Neural cell (in vitro differentiated cells): ENCODE measurements around the gene SPOCD1. TPM values are rescaled to one million over a fixed set of nuclear protein-coding genes. Genes with fewer than 3 reads are reported as not detected.

Experiments
- H2AFZ ChIP-seq: fragments of 200-600, 300-800 bp; sonication (generic), shearing (Covaris generic); 2 replicates; pipeline ENCODE4 v1.6.0; 2014; ENCODE audit warnings: low read depth, mild to moderate bottlenecking, antibody characterized with exemption, low read length, moderate library complexity
- H3F3A ChIP-seq: fragments of 200-600 bp; shearing (Covaris generic); 2 replicates; pipeline ENCODE4 v1.6.1; 2016; ENCODE audit warnings: mild to moderate bottlenecking, moderate library complexity, mixed read lengths, antibody characterized with exemption, low read length; ENCODE audit not compliant: insufficient read depth, poor library complexity, severe bottlenecking
- H3K27ac ChIP-seq: fragments of 200-600, 300-800 bp; sonication (generic), shearing (Covaris generic); 2 replicates; pipeline ENCODE4 v1.5.1; 2014; ENCODE audit warnings: mild to moderate bottlenecking, low read length, moderate library complexity
- H3K27me3 ChIP-seq: fragments of 300-800, 200-600 bp; sonication (generic), shearing (Covaris generic); 2 replicates; pipeline ENCODE4 v1.6.0; 2014; ENCODE audit warnings: mild to moderate bottlenecking, low read depth, low read length, moderate library complexity; ENCODE audit not compliant: insufficient read depth
- H3K36me3 ChIP-seq: fragments of 300-800, 200-600 bp; sonication (generic), shearing (Covaris generic); 2 replicates; pipeline ENCODE4 v1.5.1; 2014; ENCODE audit warnings: mild to moderate bottlenecking, antibody characterized with exemption, low read length, moderate library complexity; ENCODE audit not compliant: insufficient read depth
- H3K4me2 ChIP-seq: fragments of 300-800, 200-600 bp; sonication (generic), shearing (Covaris generic); 2 replicates; pipeline ENCODE4 v1.6.0; 2014; ENCODE audit warnings: mild to moderate bottlenecking, low read length
- H3K4me3 ChIP-seq: fragments of 300-800, 200-600 bp; sonication (generic), shearing (Covaris generic); 2 replicates; pipeline ENCODE4 v1.5.1; 2014; ENCODE audit warnings: mild to moderate bottlenecking, low read length, moderate library complexity
- H3K79me2 ChIP-seq: fragments of 200-600 bp; shearing (Covaris generic); replicated peaks from 2 replicates; pipeline ENCODE4 v1.6.0; 2014; ENCODE audit warnings: mild to moderate bottlenecking, low read length, moderate library complexity; ENCODE audit not compliant: insufficient read depth
- H3K9ac ChIP-seq: fragments of 300-800, 200-600 bp; sonication (generic), shearing (Covaris generic); 2 replicates; pipeline ENCODE4 v1.6.1; 2016; ENCODE audit warnings: mild to moderate bottlenecking, low read length, mixed read lengths
- H3K9me2 ChIP-seq: fragments of 200-600 bp; shearing (Covaris generic); 2 replicates; pipeline ENCODE4 v1.6.1; 2016; ENCODE audit warnings: mild to moderate bottlenecking, low read length, mixed read lengths; ENCODE audit not compliant: insufficient read depth
- H3K9me3 ChIP-seq: fragments of 200-600, 300-800 bp; sonication (generic), shearing (Covaris generic); 2 replicates; pipeline ENCODE4 v1.6.1; 2016; ENCODE audit warnings: mild to moderate bottlenecking, mixed run types, low read length, moderate library complexity, mixed read lengths
- H4K20me1 ChIP-seq: fragments of 200-600 bp; shearing (Covaris generic); 2 replicates; pipeline ENCODE4 v1.6.1; 2016; ENCODE audit warnings: mild to moderate bottlenecking, mixed run types; ENCODE audit not compliant: insufficient read depth
- EP300 ChIP-seq: fragments of 450-650 bp; conservative IDR thresholded peaks from 2 replicates; pipeline ENCODE4 v1.6.1; 2014; ENCODE audit warnings: antibody characterized with exemption, mild to moderate bottlenecking, moderate library complexity; ENCODE audit not compliant: poor library complexity, severe bottlenecking
- EZH2 ChIP-seq: fragments of 200-600, 300-800 bp; shearing (Covaris generic), sonication (generic); IDR thresholded peaks from 2 replicates; pipeline ENCODE4 v1.6.1; 2014; ENCODE audit warnings: antibody characterized with exemption, low read length, borderline replicate concordance, mild to moderate bottlenecking; ENCODE audit not compliant: insufficient read depth, poor library complexity, severe bottlenecking
- MXI1 ChIP-seq: fragments of 450-650 bp; conservative IDR thresholded peaks from 2 replicates; pipeline ENCODE4 v1.6.1; 2014; ENCODE audit warnings: antibody characterized with exemption, mild to moderate bottlenecking; ENCODE audit not compliant: poor library complexity, severe bottlenecking
- POLR2AphosphoS5 ChIP-seq: IDR thresholded peaks from 2 replicates; pipeline ENCODE4 v1.6.1; 2012
- RAD21 ChIP-seq: fragments of 450-650 bp; conservative IDR thresholded peaks from 2 replicates; pipeline ENCODE4 v1.6.1; 2014; ENCODE audit warnings: antibody characterized with exemption, mild to moderate bottlenecking, moderate library complexity
- REST ChIP-seq: IDR thresholded peaks from 2 replicates; pipeline ENCODE4 v1.6.1; 2012; ENCODE audit warnings: borderline replicate concordance
- SMC3 ChIP-seq: fragments of 450-650 bp; conservative IDR thresholded peaks from 2 replicates; pipeline ENCODE4 v1.6.1; 2014; ENCODE audit warnings: antibody characterized with exemption, mild to moderate bottlenecking, moderate library complexity; ENCODE audit not compliant: poor library complexity
- TAF1 ChIP-seq: IDR thresholded peaks from 2 replicates; pipeline ENCODE4 v1.6.1; 2012; ENCODE audit warnings: low read depth
- polyA plus RNA-seq: library from polyadenylated mRNA; depleted of rRNA; stranded (reverse); fragments of >200 nt; gene quantifications from 2 replicates; pipeline ENCODE4 v1.2.3, GENCODE V29; 2014
- TF ChIP-seq, protein P1 (sequence below): fragments of 450-650 bp; IDR thresholded peaks from 2 replicates; pipeline ENCODE4 v1.5.1; 2014; ENCODE audit warnings: antibody characterized with exemption, mild to moderate bottlenecking, moderate library complexity; ENCODE audit not compliant: poor library complexity, severe bottlenecking

The SPOCD1 gene
- polyA plus RNA-seq, 1 donor from 2014 or later = not detected

- no peaks in the 10 kb centered on the region for H3K9me3 ChIP-seq
- no peak overlapping the region for H2AFZ ChIP-seq
- no peaks in the 10 kb centered on the region for H3F3A ChIP-seq
- no peaks in the 10 kb centered on the region for H3K36me3 ChIP-seq
- H3K4me3 ChIP-seq = no peak overlapping the region
- no peaks in the 10 kb centered on the region for H3K79me2 ChIP-seq
- H3K27me3 ChIP-seq = no peaks in the 10 kb centered on the region
- H3K9me2 ChIP-seq = no peaks in the 10 kb centered on the region
- TF ChIP-seq SMC3 = no peak
- no peak for TF ChIP-seq REST
- no peak for TF ChIP-seq TAF1
- TF ChIP-seq POLR2AphosphoS5 = no peak
- no peak for TF ChIP-seq MXI1
- no peaks in the 10 kb centered on the region for H4K20me1 ChIP-seq
- no peak overlapping the region for H3K9ac ChIP-seq
- H3K4me2 ChIP-seq = no peak overlapping the region
- H3K27ac ChIP-seq = no peak overlapping the region
Measured at GRCh38 chr1:31797216-31797615, 18.6 kb downstream of the SPOCD1 start.

GRCh38 chr1:31796707-31797106 lies 19.1 kb downstream of the SPOCD1 start:
- TF ChIP-seq EZH2 (no peak), RAD21 (no peak), MXI1 (no peak), EP300 (no peak)
- Histone ChIP-seq H3K9me2 (no peaks in the 10 kb centered on the region), H3K9ac (no peak overlapping the region)

DNA sequence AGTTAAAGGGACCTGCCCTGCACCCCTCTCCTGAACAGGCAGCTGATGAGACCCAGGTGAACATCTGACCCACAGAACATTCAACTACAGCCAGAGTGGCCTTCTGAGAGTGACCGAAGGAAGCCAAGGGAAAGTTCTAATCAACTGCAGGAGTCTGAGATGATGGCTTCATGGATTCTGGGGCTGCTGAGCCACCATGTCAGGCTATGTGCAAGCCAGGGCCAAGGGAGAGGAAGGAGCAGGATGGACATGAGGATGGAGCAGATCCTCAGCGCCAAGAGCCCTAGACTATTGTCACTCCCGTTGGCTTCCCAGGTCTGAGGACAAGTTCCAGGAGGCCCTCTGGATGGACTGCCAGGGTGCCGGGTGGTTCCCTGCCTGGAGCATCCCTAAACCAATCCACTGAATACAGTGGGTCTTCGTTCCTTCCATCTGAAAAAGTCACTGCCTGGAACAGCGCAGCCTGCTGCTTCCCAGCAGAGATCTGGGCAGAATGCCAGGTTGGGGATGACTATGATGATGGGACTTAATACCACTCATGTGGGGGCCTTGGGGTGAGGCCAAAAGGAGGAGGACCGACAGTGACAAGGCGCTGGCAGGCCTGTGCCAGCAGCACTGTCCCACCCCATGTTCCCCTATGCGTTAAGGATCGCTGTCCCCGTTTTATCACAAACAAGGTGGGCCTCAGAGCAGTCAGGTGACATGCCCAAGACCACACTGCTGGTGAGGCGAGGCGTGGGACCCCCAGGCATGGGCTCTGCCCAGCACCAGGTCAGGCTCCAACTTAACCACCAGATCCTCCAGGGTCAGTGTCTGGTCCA lies 19.8 kb downstream of the SPOCD1 start:
- Histone ChIP-seq H3F3A (no peaks in the 10 kb centered on the region), H3K27me3 (no peaks in the 10 kb centered on the region), H3K9ac (no peak overlapping the region), H3K9me2 (no peaks in the 10 kb centered on the region), H3K4me3 (no peak overlapping the region), H3K27ac (no peak overlapping the region), H2AFZ (no peak overlapping the region), H3K4me2 (no peak overlapping the region), H3K36me3 (no peaks in the 10 kb centered on the region), H3K9me3 (no peaks in the 10 kb centered on the region), H4K20me1 (no peaks in the 10 kb centered on the region), H3K79me2 (no peaks in the 10 kb centered on the region)
- TF ChIP-seq RAD21 (no peak), POLR2AphosphoS5 (no peak), SMC3 (no peak), EP300 (no peak), REST (no peak), EZH2 (no peak), TAF1 (no peak), MXI1 (no peak)
- TF ChIP-seq, protein P1, sequence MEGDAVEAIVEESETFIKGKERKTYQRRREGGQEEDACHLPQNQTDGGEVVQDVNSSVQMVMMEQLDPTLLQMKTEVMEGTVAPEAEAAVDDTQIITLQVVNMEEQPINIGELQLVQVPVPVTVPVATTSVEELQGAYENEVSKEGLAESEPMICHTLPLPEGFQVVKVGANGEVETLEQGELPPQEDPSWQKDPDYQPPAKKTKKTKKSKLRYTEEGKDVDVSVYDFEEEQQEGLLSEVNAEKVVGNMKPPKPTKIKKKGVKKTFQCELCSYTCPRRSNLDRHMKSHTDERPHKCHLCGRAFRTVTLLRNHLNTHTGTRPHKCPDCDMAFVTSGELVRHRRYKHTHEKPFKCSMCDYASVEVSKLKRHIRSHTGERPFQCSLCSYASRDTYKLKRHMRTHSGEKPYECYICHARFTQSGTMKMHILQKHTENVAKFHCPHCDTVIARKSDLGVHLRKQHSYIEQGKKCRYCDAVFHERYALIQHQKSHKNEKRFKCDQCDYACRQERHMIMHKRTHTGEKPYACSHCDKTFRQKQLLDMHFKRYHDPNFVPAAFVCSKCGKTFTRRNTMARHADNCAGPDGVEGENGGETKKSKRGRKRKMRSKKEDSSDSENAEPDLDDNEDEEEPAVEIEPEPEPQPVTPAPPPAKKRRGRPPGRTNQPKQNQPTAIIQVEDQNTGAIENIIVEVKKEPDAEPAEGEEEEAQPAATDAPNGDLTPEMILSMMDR = no peak

More at GRCh38 chr1:31796707-31797106, 19.1 kb downstream of the SPOCD1 start:
- no peak overlapping the region for H3K4me3 ChIP-seq
- H3K36me3 ChIP-seq = no peaks in the 10 kb centered on the region
- H2AFZ ChIP-seq = no peak overlapping the region
- H3K9me3 ChIP-seq = no peaks in the 10 kb centered on the region
- H3K27me3 ChIP-seq = no peaks in the 10 kb centered on the region
- H4K20me1 ChIP-seq = no peaks in the 10 kb centered on the region
- no peaks in the 10 kb centered on the region for H3F3A ChIP-seq
- H3K79me2 ChIP-seq = no peaks in the 10 kb centered on the region
- no peak overlapping the region for H3K27ac ChIP-seq
- H3K4me2 ChIP-seq = no peak overlapping the region
